H9 (cell line): ENCODE data around the gene KIRREL3. TPM values are rescaled to one million over a fixed set of nuclear protein-coding genes. Genes with fewer than 3 reads are reported as not detected.

Experiments used
- DNase-seq: peaks from one replicate; pipeline ENCODE4 v3.0.0-alpha.2; 2017
- H2AFZ ChIP-seq: one replicate; pipeline ENCODE4 v1.6.1; 2013; ENCODE audit warnings: mild to moderate bottlenecking, low read length, control low read depth, moderate library complexity
- H2AK5ac ChIP-seq: 2 replicates; pipeline ENCODE4 v1.6.1; 2013; ENCODE audit warnings: low read length, control low read depth, mixed read lengths; ENCODE audit not compliant: insufficient read length
- H2BK120ac ChIP-seq: one replicate; pipeline ENCODE4 v1.6.1; 2013; ENCODE audit warnings: low read depth, mild to moderate bottlenecking, low read length, control low read depth, inconsistent platforms; ENCODE audit not compliant: poor library complexity, severe bottlenecking
- H2BK12ac ChIP-seq: 2 replicates; pipeline ENCODE4 v1.6.1; 2013; ENCODE audit warnings: low read length, control low read depth, mixed read lengths, low read depth; ENCODE audit not compliant: insufficient read length
- H2BK15ac ChIP-seq: 2 replicates; pipeline ENCODE4 v1.6.1; 2013; ENCODE audit warnings: low read depth, low read length, control low read depth
- H2BK20ac ChIP-seq: one replicate; pipeline ENCODE4 v1.6.1; 2013; ENCODE audit warnings: low read depth, mild to moderate bottlenecking, low read length, control low read depth, inconsistent platforms; ENCODE audit not compliant: poor library complexity, severe bottlenecking
- H2BK5ac ChIP-seq: 2 replicates; pipeline ENCODE4 v1.6.1; 2013; ENCODE audit warnings: low read length, control low read depth, mixed read lengths; ENCODE audit not compliant: insufficient read length
- H3K14ac ChIP-seq: 2 replicates; pipeline ENCODE4 v1.6.1; 2013; ENCODE audit warnings: low read length, control low read depth; ENCODE audit not compliant: insufficient read depth
- H3K18ac ChIP-seq: 2 replicates; pipeline ENCODE4 v1.6.1; 2013; ENCODE audit warnings: low read depth, mild to moderate bottlenecking, mixed read lengths, low read length, control low read depth; ENCODE audit not compliant: insufficient read length
- H3K23ac ChIP-seq: 2 replicates; pipeline ENCODE4 v1.6.1; 2013; ENCODE audit warnings: low read length, control low read depth, mixed read lengths, low read depth; ENCODE audit not compliant: insufficient read length
- H3K23me2 ChIP-seq: 2 replicates; pipeline ENCODE4 v1.6.1; 2013; ENCODE audit warnings: low read depth, mild to moderate bottlenecking, mixed read lengths, low read length, control low read depth; ENCODE audit not compliant: insufficient read length, poor library complexity, severe bottlenecking
- H3K27ac ChIP-seq: 2 replicates; pipeline ENCODE4 v1.5.1; 2013; ENCODE audit warnings: low read length, control low read depth, mixed read lengths, low read depth; ENCODE audit not compliant: insufficient read length
- H3K27me3 ChIP-seq: 2 replicates; pipeline ENCODE4 v1.6.1; 2013; ENCODE audit warnings: low read length, control low read depth, inconsistent platforms; ENCODE audit not compliant: insufficient read depth
- H3K4ac ChIP-seq: 2 replicates; pipeline ENCODE4 v1.6.1; 2013; ENCODE audit warnings: low read depth, mild to moderate bottlenecking, control low read depth, inconsistent platforms, low read length, moderate library complexity
- H3K4me1 ChIP-seq: 2 replicates; pipeline ENCODE4 v1.6.1; 2013; ENCODE audit warnings: low read length, control low read depth, inconsistent platforms; ENCODE audit not compliant: insufficient read depth
- H3K4me2 ChIP-seq: 2 replicates; pipeline ENCODE4 v1.6.1; 2013; ENCODE audit warnings: low read length, control low read depth, mixed read lengths; ENCODE audit not compliant: insufficient read length, insufficient read depth
- H3K56ac ChIP-seq: 2 replicates; pipeline ENCODE4 v1.6.1; 2013; ENCODE audit warnings: low read depth, mild to moderate bottlenecking, mixed read lengths, low read length, control low read depth; ENCODE audit not compliant: insufficient read length
- H3K79me1 ChIP-seq: 2 replicates; pipeline ENCODE4 v1.6.1; 2013; ENCODE audit warnings: low read depth, mild to moderate bottlenecking, moderate library complexity, low read length, control low read depth, inconsistent platforms; ENCODE audit not compliant: insufficient read depth, poor library complexity, severe bottlenecking
- H3K79me2 ChIP-seq: 2 replicates; pipeline ENCODE4 v1.6.1; 2013; ENCODE audit warnings: low read length, control low read depth, inconsistent platforms; ENCODE audit not compliant: insufficient read depth
- H3K9ac ChIP-seq: 2 replicates; pipeline ENCODE4 v1.6.1; 2013; ENCODE audit warnings: low read length, control low read depth, mixed read lengths; ENCODE audit not compliant: insufficient read length; ENCODE audit errors: extremely low read depth
- H3K9me3 ChIP-seq: one replicate; pipeline ENCODE4 v1.6.1; 2013; ENCODE audit warnings: low read depth, low read length, inconsistent platforms; ENCODE audit not compliant: control insufficient read depth
- H3T11ph ChIP-seq: one replicate; pipeline ENCODE4 v1.6.1; 2013; ENCODE audit warnings: mild to moderate bottlenecking, low read length, control low read depth, inconsistent platforms
- H4K20me1 ChIP-seq: one replicate; pipeline ENCODE4 v1.6.1; 2013; ENCODE audit not compliant: control insufficient read depth, insufficient read length, insufficient read depth
- H4K5ac ChIP-seq: 2 replicates; pipeline ENCODE4 v1.6.1; 2013; ENCODE audit warnings: low read depth, mild to moderate bottlenecking, mixed read lengths, low read length, control low read depth; ENCODE audit not compliant: insufficient read length
- H4K8ac ChIP-seq: replicated peaks from 2 replicates; pipeline ENCODE4 v1.6.1; 2013; ENCODE audit warnings: low read length, control low read depth, mixed read lengths, low read depth; ENCODE audit not compliant: insufficient read length
- H4K91ac ChIP-seq: 2 replicates; pipeline ENCODE4 v1.6.1; 2013; ENCODE audit warnings: low read depth, mild to moderate bottlenecking, moderate library complexity, mixed read lengths, low read length, control low read depth; ENCODE audit not compliant: insufficient read length
- H3K27ac Mint-ChIP-seq, 3 experiments: 2 replicates in 2 of 3; 3 replicates in 1 of 3; pipeline ENCODE4 v1.8.0; 2020 to 2021; ENCODE audit warnings: mixed read lengths in 3 of 3, mild to moderate bottlenecking in 1 of 3, moderate library complexity in 1 of 3
- H3K27me3 Mint-ChIP-seq: 2 replicates; pipeline ENCODE4 v1.8.0; 2021; ENCODE audit warnings: low read depth, mild to moderate bottlenecking, moderate library complexity, mixed read lengths
- H3K36me3 Mint-ChIP-seq, 3 experiments: 2 replicates in 2 of 3; 3 replicates in 1 of 3; pipeline ENCODE4 v1.8.0; 2020 to 2021; ENCODE audit warnings: low read depth in 3 of 3, mixed read lengths in 3 of 3; ENCODE audit not compliant: insufficient read depth in 1 of 3
- H3K4me1 Mint-ChIP-seq, 2 experiments: 2 replicates each; pipeline ENCODE4 v1.8.0; 2020; ENCODE audit warnings: mixed read lengths in 2 of 2
- H3K4me3 Mint-ChIP-seq, 2 experiments: 2 replicates in 1 of 2; 3 replicates in 1 of 2; pipeline ENCODE4 v1.8.0; 2020 to 2021; ENCODE audit warnings: mild to moderate bottlenecking in 2 of 2, mixed read lengths in 2 of 2, moderate library complexity in 1 of 2
- H3K9me3 Mint-ChIP-seq, 2 experiments: 2 replicates in 1 of 2; 3 replicates in 1 of 2; pipeline ENCODE4 v1.8.0; 2020; ENCODE audit warnings: mild to moderate bottlenecking in 2 of 2, mixed read lengths in 2 of 2, moderate library complexity in 1 of 2
- CTCF ChIP-seq: fragments of 200-600 bp; sonication (generic); conservative IDR thresholded peaks from 3 replicates; pipeline ENCODE4 v1.8.0; 2021; ENCODE audit warnings: antibody characterized with exemption, mild to moderate bottlenecking
- WGBS: extraction: QIAGEN DNeasy Blood & Tissue Kit; methylation state at CpG from one replicate; pipeline ENCODE4 v1.1.7; 2013; ENCODE audit warnings: missing lambda C conversion rate, low lambda C conversion rate, mixed read lengths; ENCODE audit not compliant: insufficient read length; ENCODE audit errors: extremely low coverage; 5-methylcytosine and 5-hydroxymethylcytosine counted together
- total RNA-seq: library from RNA; stranded (reverse); gene quantifications from 2 replicates; pipeline ENCODE4 v1.2.1, GENCODE V29; 2021

Gene KIRREL3
- total RNA-seq, 1 experiment from 2014 or later: 0.17 TPM

- Histone ChIP-seq H3K14ac (no peak overlapping the region), H4K20me1 (no peaks in the 10 kb centered on the region), H2AK5ac (no peak overlapping the region), H3K23ac (no peak overlapping the region), H3K56ac (no peak overlapping the region), H2BK20ac (no peak overlapping the region), H3K79me1 (no peaks in the 10 kb centered on the region), H3K4me1 (no peaks in the 10 kb centered on the region), H2BK5ac (no peak overlapping the region), H2AFZ (no peak overlapping the region), H4K8ac (no peak overlapping the region), H4K5ac (no peak overlapping the region), H3K27me3 (no peaks in the 10 kb centered on the region), H3K23me2 (no peaks in the 10 kb centered on the region), H4K91ac (no peak overlapping the region), H3K18ac (no peak overlapping the region), H2BK120ac (no peak overlapping the region), H3K9ac (no peak overlapping the region), H2BK15ac (no peak overlapping the region), H3K79me2 (no peaks in the 10 kb centered on the region), H2BK12ac (no peak overlapping the region), H3K27ac (no peak overlapping the region), H3K4me2 (no peak overlapping the region), H3K4ac (no peak overlapping the region), H3K9me3 (no peaks in the 10 kb centered on the region), H3T11ph (no peak overlapping the region)
- DNase-seq: no peak
- H3K27ac Mint-ChIP-seq: no peak overlapping the region
- peaks cover 29% of the 10 kb centered on the region for H3K27me3 Mint-ChIP-seq
- peaks cover 8% of the 10 kb centered on the region in 2 experiments for H3K4me1 Mint-ChIP-seq
- WGBS: no CpG with 5 or more reads among the region's 11 CpGs
- peak overlapping the region in 1 of 2 experiments; percentile 10; a peak in 1 of 5 replicates for H3K4me3 Mint-ChIP-seq
- TF ChIP-seq CTCF: no peak
- no peaks in the 10 kb centered on the region for H3K9me3 Mint-ChIP-seq
- H3K36me3 Mint-ChIP-seq: no peaks in the 10 kb centered on the region; a peak in 1 of 7 replicates
Measured at GRCh38 chr11:126990716-126991480, 9.7 kb downstream of the KIRREL3 start.
